Amniotic epithelial cell (primary cell): ENCODE data around the gene YES1.
"Not testable (repeated sequence)": the region's sequence is repeated elsewhere in the genome, so short reads cannot be mapped to it uniquely, and the experiment has no call there.

Source experiments
- DNase-seq: peaks from one replicate; pipeline ENCODE4 v3.0.0-alpha.2; 2010; ENCODE audit warnings: low read depth

The YES1 gene

GRCh38 chr18:820591-821165 is 8.6 kb upstream of the YES1 start:
- DNase-seq: no peak

GRCh38 chr18:816869-817268 is 4.8 kb upstream of the YES1 start:
- no peak for DNase-seq

GRCh38 chr18:816088-816653 is 4.1 kb upstream of the YES1 start:
- DNase-seq: no peak

GRCh38 chr18:815353-815752 is 3.3 kb upstream of the YES1 start:
- no peak for DNase-seq

- no peak for DNase-seq
Observed at GRCh38 chr18:814300-815084, 2.5 kb upstream of the YES1 start.

GRCh38 chr18:813172-814071 is 1.4 kb upstream of the YES1 start:
- DNase-seq: no peak

- DNase-seq: peak; percentile 65
Observed at GRCh38 chr18:812376-813171, 532 bp upstream of the YES1 start.

- DNase-seq: no peak
Observed at GRCh38 chr18:811182-811891, 705 bp downstream of the YES1 start.

GRCh38 chr18:809985-810642 is 1.9 kb downstream of the YES1 start:
- no peak for DNase-seq

- not testable (repeated sequence) for DNase-seq
Observed at GRCh38 chr18:809228-809627, 2.8 kb downstream of the YES1 start.

GRCh38 chr18:808502-808901 is 3.5 kb downstream of the YES1 start:
- DNase-seq: no peak

- no peak for DNase-seq
Observed at GRCh38 chr18:808086-808485, 4.0 kb downstream of the YES1 start.

GRCh38 chr18:805755-806110 is 6.3 kb downstream of the YES1 start:
- DNase-seq: no peak

- no peak for DNase-seq
Observed at GRCh38 chr18:805008-805754, 6.9 kb downstream of the YES1 start.

GRCh38 chr18:801137-801536 is 10.9 kb downstream of the YES1 start:
- no peak for DNase-seq

- DNase-seq: no peak
Observed at GRCh38 chr18:799943-800342, 12.1 kb downstream of the YES1 start.

GRCh38 chr18:795383-795782 is 16.7 kb downstream of the YES1 start:
- DNase-seq: not testable (repeated sequence)

- no peak for DNase-seq
Observed at GRCh38 chr18:789397-789796, 22.6 kb downstream of the YES1 start.

GRCh38 chr18:785242-785641 is 26.8 kb downstream of the YES1 start:
- DNase-seq: no peak
